AG04450 (cell line): Measurements from ENCODE around the gene DAZL. TPM values are rescaled to one million over a fixed set of nuclear protein-coding genes. Genes with fewer than 3 reads are reported as not detected.

ENCODE experiments used
- CTCF ChIA-PET: fragments of 300-600, 350-600 bp; formaldehyde crosslinking; extraction: SDS; loops from one replicate; lab custom pipeline; 2022; ENCODE audit warnings: antibody characterized with exemption, inconsistent platforms; lab: Charles Lee
- POLR2A ChIA-PET: fragments of 350-600 bp; formaldehyde crosslinking; extraction: SDS; loops from one replicate; lab custom pipeline; 2021; ENCODE audit warnings: antibody characterized with exemption, inconsistent platforms; lab: Yijun Ruan, JAX
- DNase-seq: peaks from one replicate; pipeline ENCODE4 v3.0.0-alpha.2; 2011; ENCODE audit warnings: low read depth, low spot score
- H3K27ac ChIP-seq: one replicate; pipeline ENCODE4 v1.5.1; 2012; ENCODE audit warnings: low read depth, low read length, control low read depth
- H3K27me3 ChIP-seq: one replicate; pipeline ENCODE4 v1.6.0; 2012; ENCODE audit warnings: low read length; ENCODE audit not compliant: control insufficient read depth, insufficient read depth
- H3K4me3 ChIP-seq: 2 replicates; pipeline ENCODE4 v1.5.1; 2011; ENCODE audit warnings: mild to moderate bottlenecking, low read depth, low read length, control low read depth
- H3K9me3 ChIP-seq: 2 replicates; pipeline ENCODE4 v1.5.1; 2012; ENCODE audit warnings: low read length; ENCODE audit not compliant: control insufficient read depth, insufficient read depth
- polyA plus RNA-seq: library from polyadenylated mRNA; depleted of rRNA; stranded (reverse); fragments of >200 nt; gene quantifications from 2 replicates; pipeline ENCODE4 v1.2.3, GENCODE V29; 2011; rRNA removed
- TF ChIP-seq, protein P1 (sequence below): IDR thresholded peaks from 2 replicates; pipeline ENCODE4 v1.5.1; 2011; ENCODE audit warnings: low read depth, low read length, control low read depth, inconsistent platforms

DAZL gene
- polyA plus RNA-seq, 1 experiment: not detected

DNA sequence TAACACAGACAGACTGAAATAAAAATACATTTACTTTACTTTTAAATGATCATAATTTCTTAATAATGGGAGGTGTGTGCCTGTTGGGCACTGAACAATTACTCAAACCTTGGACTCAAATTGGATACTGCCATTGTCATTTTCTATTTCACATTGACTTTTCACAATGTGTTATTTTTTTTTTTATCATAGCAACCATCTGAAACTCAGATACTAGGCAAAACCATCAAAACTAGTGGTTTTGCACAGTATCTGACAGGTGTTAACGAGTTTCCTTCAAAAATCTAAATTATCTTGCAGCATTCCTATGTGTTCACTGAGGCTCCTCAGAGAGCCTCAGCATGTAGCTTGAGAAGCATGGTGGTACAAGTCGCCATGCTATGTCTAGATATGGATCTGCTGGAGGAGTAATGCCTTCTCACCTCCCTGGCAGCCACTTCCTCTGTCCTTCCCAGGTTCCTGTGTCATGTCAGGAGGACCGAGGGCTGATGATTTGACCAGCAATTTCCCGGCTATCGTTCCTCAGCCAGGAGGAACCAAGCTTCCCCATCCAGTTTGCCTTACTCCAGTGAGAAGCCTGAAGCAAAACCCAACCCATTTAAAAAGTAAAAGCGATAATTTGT, 61.9 kb downstream of the DAZL start:
- Histone ChIP-seq H3K4me3 (no peak overlapping the region), H3K9me3 (no peaks in the 10 kb centered on the region), H3K27me3 (peaks cover 19% of the 10 kb centered on the region), H3K27ac (no peak overlapping the region)
- CTCF ChIA-PET: no interaction called here
- no peak for DNase-seq
- POLR2A ChIA-PET: interaction anchor here (0.6 kb wide), 1 partner anchor 528 kb away, joined by 5 read pairs; no protein-coding TSS in a partner anchor
- TF ChIP-seq, protein P1, sequence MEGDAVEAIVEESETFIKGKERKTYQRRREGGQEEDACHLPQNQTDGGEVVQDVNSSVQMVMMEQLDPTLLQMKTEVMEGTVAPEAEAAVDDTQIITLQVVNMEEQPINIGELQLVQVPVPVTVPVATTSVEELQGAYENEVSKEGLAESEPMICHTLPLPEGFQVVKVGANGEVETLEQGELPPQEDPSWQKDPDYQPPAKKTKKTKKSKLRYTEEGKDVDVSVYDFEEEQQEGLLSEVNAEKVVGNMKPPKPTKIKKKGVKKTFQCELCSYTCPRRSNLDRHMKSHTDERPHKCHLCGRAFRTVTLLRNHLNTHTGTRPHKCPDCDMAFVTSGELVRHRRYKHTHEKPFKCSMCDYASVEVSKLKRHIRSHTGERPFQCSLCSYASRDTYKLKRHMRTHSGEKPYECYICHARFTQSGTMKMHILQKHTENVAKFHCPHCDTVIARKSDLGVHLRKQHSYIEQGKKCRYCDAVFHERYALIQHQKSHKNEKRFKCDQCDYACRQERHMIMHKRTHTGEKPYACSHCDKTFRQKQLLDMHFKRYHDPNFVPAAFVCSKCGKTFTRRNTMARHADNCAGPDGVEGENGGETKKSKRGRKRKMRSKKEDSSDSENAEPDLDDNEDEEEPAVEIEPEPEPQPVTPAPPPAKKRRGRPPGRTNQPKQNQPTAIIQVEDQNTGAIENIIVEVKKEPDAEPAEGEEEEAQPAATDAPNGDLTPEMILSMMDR: no peak

DNA sequence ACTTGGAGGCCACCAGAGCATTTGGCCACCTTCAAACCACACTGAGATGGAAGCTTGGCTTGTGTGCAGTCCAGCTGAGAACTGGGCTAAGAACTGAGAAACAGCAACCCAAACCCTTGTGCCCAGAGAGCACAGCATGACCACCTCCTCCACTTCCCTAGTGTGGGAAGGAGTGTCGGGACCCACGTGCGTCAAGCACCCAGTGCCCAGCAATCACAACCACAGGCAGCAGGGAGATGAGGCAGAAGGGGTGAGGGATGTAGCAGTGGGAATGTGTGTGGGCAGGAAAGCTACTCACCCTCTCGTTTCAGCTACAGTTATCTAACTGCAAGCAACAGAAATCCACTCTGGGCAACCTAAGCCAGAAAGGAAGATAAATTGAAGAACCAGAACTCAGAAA, 66.7 kb downstream of the DAZL start:
- TF ChIP-seq, protein P1: no peak
- H3K27me3 ChIP-seq: peaks cover 24% of the 10 kb centered on the region
- H3K9me3 ChIP-seq: no peaks in the 10 kb centered on the region
- POLR2A ChIA-PET: no interaction called here
- DNase-seq: no peak
- H3K4me3 ChIP-seq: no peak overlapping the region
- CTCF ChIA-PET: interaction anchor here (4.5 kb wide), 1 partner anchor 248 kb away, joined by 21 read pairs; no protein-coding TSS in a partner anchor
- H3K27ac ChIP-seq: no peak overlapping the region

DNA sequence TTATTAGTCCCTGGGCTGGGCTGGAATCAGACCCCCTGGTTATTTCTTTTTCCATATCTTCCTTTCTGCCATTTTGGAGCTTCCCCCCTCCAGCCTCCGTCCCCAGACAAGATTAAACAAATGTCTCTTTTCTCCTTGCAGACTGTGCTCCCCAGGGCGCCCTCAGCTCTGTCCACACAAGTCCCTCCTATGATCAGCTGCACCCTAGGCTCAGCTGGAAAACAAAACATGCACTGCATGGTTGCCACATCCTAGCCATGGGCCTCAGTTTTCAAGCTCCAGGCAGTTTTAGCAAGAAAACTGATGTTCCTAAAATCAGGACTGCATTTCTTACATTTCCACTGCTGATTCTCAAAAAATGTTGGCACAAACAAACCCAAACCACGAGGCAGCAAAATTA, 68.2 kb downstream of the DAZL start:
- Histone ChIP-seq H3K27me3 (peaks cover 25% of the 10 kb centered on the region), H3K4me3 (no peak overlapping the region), H3K9me3 (no peaks in the 10 kb centered on the region), H3K27ac (no peak overlapping the region)
- ChIA-PET POLR2A (no interaction called here), CTCF (interaction anchor here (1.3 to 4.5 kb wide), 3 partner anchors 21 to 269 kb away, joined by 6 to 21 read pairs (median 14); no protein-coding TSS in a partner anchor)
- no peak for DNase-seq
- TF ChIP-seq, protein P1: no peak

Other genes starting within 250 kb of the DAZL start
- gene RFTN1, start 91.7 kb downstream of the DAZL start, polyA plus RNA-seq: 97.3 and 110 TPM in 2 replicates